Measurements from ENCODE around the gene UNC50. TPM values are rescaled to one million over a fixed set of nuclear protein-coding genes. Genes with fewer than 3 reads are reported as not detected.

Gene UNC50
- total and polyA plus RNA-seq, 2 donors (not counting 1 experiment from before 2014, with no cell fraction given): 27.2 to 38.8 TPM

- ChIA-PET CTCF (interaction anchor here (1.0 kb wide), 1 partner anchor 169 kb away, joined by 3 read pairs; no protein-coding TSS in a partner anchor), POLR2A (no interaction called here)
- Mint-ChIP-seq H3K4me3 (no peak overlapping the region), H3K27me3 (no peaks in the 10 kb centered on the region), H3K27ac (no peak overlapping the region), H3K4me1 (peaks cover 10% of the 10 kb centered on the region), H3K9me3 (ENCODE audit: insufficient read depth) (no peaks in the 10 kb centered on the region)
- WGBS (ENCODE audit: insufficient coverage): 57% methylated on average over 4 of the region's 10 CpGs
- Histone ChIP-seq H3K4me1 (ENCODE audit: control insufficient read depth in 2 of 2, insufficient read depth in 2 of 2, low read length in 2 of 2) (peaks cover 6 to 10% of the 10 kb centered on the region in 2 donors), H3K27ac (ENCODE audit: low read length in 2 of 2) (no peak overlapping the region), H3K27me3 (replicated peaks in 1 of 4; ENCODE audit: control extremely low read depth in 1 of 4, control insufficient read depth in 3 of 4, insufficient read depth in 4 of 4, low read length in 3 of 4) (no peaks in the 10 kb centered on the region), H2AFZ (ENCODE audit: insufficient read depth, low read depth, low read length, poor library complexity, severe bottlenecking) (no peak overlapping the region), H3K79me2 (ENCODE audit: control insufficient read depth, insufficient read depth, low read length) (no peaks in the 10 kb centered on the region), H3K4me3 (ENCODE audit: control extremely low read depth in 1 of 5, extremely low read depth in 1 of 5, insufficient read depth in 1 of 5, low read depth in 2 of 5, low read length in 4 of 5) (no peak overlapping the region), H3K9ac (ENCODE audit: low read length) (no peak overlapping the region), H3K36me3 (replicated peaks in 1 of 2; ENCODE audit: control extremely low read depth in 1 of 2, control insufficient read depth in 1 of 2, extremely low read depth in 1 of 2, insufficient read depth in 2 of 2, low read length in 1 of 2) (peaks cover 0 to 23% of the 10 kb centered on the region in 2 experiments), H4K20me1 (ENCODE audit: control insufficient read depth, insufficient read depth, low read length, poor library complexity, severe bottlenecking) (no peaks in the 10 kb centered on the region), H3K9me3 (ENCODE audit: control extremely low read depth in 1 of 3, control insufficient read depth in 2 of 3, insufficient read depth in 1 of 3, low read length in 2 of 3) (no peaks in the 10 kb centered on the region), H3K4me2 (replicated peaks; ENCODE audit: low read depth, low read length, poor library complexity, severe bottlenecking) (peak overlapping the region; percentile 23)
- TF ChIP-seq EZH2 (IDR thresholded peaks at IDR 0.05; ENCODE audit: borderline replicate concordance, insufficient read depth, low read depth, low read length, poor library complexity, severe bottlenecking) (no peak), CTCF (IDR thresholded peaks at IDR 0.05) (no peak)
- ATAC-seq (ENCODE audit: low read depth): no peak
- intact Hi-C loops (cut with micrococcal nuclease): no loop called here
- no peak for DNase-seq
Observed at GRCh38 chr2:98580656-98581284, 27.6 kb upstream of the UNC50 start.

- 99% methylated on average over 9 of the region's 9 CpGs for WGBS (ENCODE audit: insufficient coverage)
Observed at GRCh38 chr2:98582523-98582922, 25.9 kb upstream of the UNC50 start.

More at GRCh38 chr2:98582523-98582922, 25.9 kb upstream of the UNC50 start:
- Mint-ChIP-seq H3K27me3 (no peaks in the 10 kb centered on the region), H3K27ac (no peak overlapping the region), H3K9me3 (ENCODE audit: insufficient read depth) (no peaks in the 10 kb centered on the region), H3K4me3 (no peak overlapping the region), H3K4me1 (peaks cover 10% of the 10 kb centered on the region)
- Histone ChIP-seq H3K4me3 (ENCODE audit: control extremely low read depth in 1 of 5, extremely low read depth in 1 of 5, insufficient read depth in 1 of 5, low read depth in 2 of 5, low read length in 4 of 5) (no peak overlapping the region), H3K4me1 (ENCODE audit: control insufficient read depth in 2 of 2, insufficient read depth in 2 of 2, low read length in 2 of 2) (peaks cover 6 to 10% of the 10 kb centered on the region in 2 donors), H3K27ac (ENCODE audit: low read length in 2 of 2) (no peak overlapping the region), H2AFZ (ENCODE audit: insufficient read depth, low read depth, low read length, poor library complexity, severe bottlenecking) (no peak overlapping the region), H3K27me3 (replicated peaks in 1 of 4; ENCODE audit: control extremely low read depth in 1 of 4, control insufficient read depth in 3 of 4, insufficient read depth in 4 of 4, low read length in 3 of 4) (no peaks in the 10 kb centered on the region), H3K79me2 (ENCODE audit: control insufficient read depth, insufficient read depth, low read length) (no peaks in the 10 kb centered on the region), H4K20me1 (ENCODE audit: control insufficient read depth, insufficient read depth, low read length, poor library complexity, severe bottlenecking) (no peaks in the 10 kb centered on the region), H3K9me3 (ENCODE audit: control extremely low read depth in 1 of 3, control insufficient read depth in 2 of 3, insufficient read depth in 1 of 3, low read length in 2 of 3) (no peaks in the 10 kb centered on the region), H3K36me3 (replicated peaks in 1 of 2; ENCODE audit: control extremely low read depth in 1 of 2, control insufficient read depth in 1 of 2, extremely low read depth in 1 of 2, insufficient read depth in 2 of 2, low read length in 1 of 2) (peaks cover 0 to 22% of the 10 kb centered on the region in 2 experiments), H3K9ac (ENCODE audit: low read length) (no peak overlapping the region), H3K4me2 (replicated peaks; ENCODE audit: low read depth, low read length, poor library complexity, severe bottlenecking) (no peak overlapping the region)
- no peak for TF ChIP-seq EZH2 (IDR thresholded peaks at IDR 0.05; ENCODE audit: borderline replicate concordance, insufficient read depth, low read depth, low read length, poor library complexity, severe bottlenecking)
- TF ChIP-seq CTCF (IDR thresholded peaks at IDR 0.05): no peak
- CTCF ChIA-PET: interaction anchor here (1.5 kb wide), 1 partner anchor 10 kb away, joined by 4 read pairs; no protein-coding TSS in a partner anchor
- POLR2A ChIA-PET: no interaction called here
- DNase-seq: no peak
- ATAC-seq (ENCODE audit: low read depth): no peak
- intact Hi-C loops (cut with micrococcal nuclease): no loop called here

Measured in B cell (primary cell).